HG02759 (cell line): ENCODE data around the gene MYOM1.

Experiments
- ATAC-seq: cut with Tn5 transposase; IDR thresholded peaks from one replicate; pipeline ENCODE4 v1.9.1; 2021; ENCODE audit warnings: mild to moderate bottlenecking, moderate library complexity; ENCODE audit not compliant: unreplicated experiment

The MYOM1 gene

DNA sequence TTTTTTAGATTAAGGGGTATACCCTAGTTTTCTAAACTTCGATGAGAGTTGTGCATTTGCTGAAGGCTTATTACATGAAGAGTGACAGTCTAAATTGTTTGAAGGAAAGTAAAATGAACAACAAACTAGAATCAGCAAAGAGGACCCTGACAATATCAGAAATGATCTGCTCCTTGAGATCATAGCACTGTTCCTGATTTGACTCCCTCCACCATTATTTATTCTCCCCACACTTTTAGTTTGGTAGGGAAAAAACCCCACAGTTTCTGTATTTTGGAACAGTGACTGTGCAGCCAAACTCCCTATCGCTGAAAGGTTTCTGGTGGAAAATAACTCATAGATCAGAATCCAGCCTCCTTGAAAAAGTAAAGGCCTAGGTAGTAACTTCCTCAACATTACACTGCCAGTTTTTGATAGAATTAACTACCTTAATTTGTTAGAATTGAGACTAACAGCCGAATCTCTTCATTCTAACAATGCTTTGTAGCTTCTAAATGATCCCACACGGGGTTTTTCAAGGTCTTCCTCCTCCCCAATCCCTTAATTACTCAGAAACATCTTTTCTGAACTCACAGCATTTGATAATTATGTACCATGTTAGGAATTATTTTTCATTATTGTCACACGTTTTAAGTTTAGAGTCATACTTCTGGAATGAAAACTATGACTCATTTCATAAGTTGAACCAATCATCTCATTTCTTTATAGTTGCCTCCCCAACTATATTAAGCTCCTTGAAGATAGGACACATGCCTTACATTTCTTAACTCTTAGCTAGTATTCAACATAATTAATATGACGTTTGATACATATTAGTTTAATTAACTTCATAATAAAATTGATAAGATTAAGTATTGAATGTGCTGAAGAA is 30.7 kb upstream of the MYOM1 start:
- no peak for ATAC-seq

GRCh38 chr18:3248658-3249359 is 29.0 kb upstream of the MYOM1 start:
- no peak for ATAC-seq

GRCh38 chr18:3248062-3248657 is 28.4 kb upstream of the MYOM1 start:
- ATAC-seq, result no peak

- ATAC-seq, result peak; percentile 86
These were observed 27.7 kb upstream of the MYOM1 start, which contains the start of gene MYL12A for GRCh38 chr18:3247240-3248061. Gene MYL12A, plus strand, starts transcription at chr18:3247801. Its CDS starts 5,447 bp downstream, at chr18:3253248.

DNA sequence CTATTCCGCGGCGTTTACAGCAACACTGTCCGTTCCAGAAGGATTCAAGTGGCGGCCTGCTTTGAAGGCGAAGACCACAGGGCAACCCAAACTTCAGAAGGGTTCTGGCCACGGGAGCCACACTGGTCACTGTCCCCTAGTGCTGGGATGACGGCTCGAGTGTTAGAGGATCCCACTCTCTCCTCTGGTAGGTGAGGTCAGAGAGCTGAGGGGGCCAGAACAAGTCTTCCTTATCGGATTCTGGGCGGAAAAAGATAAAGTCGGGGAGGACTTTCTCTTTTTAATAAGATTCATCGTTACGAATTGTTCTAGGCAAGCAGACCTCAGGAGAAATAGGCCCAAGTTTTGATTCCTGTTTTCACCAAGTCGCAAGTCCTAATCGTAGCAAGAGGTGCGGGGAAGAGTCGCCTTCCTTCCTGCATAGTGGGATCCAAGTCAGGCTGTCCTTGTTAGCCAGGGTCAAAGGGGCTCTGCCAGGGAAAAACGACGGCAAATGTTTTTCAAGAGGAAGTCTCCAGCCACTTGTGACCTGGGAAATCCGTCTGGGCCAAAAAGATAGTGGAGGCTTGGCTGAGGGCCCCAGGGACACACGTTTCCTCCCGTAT is 27.0 kb upstream of the MYOM1 start:
- ATAC-seq, result no peak

DNA sequence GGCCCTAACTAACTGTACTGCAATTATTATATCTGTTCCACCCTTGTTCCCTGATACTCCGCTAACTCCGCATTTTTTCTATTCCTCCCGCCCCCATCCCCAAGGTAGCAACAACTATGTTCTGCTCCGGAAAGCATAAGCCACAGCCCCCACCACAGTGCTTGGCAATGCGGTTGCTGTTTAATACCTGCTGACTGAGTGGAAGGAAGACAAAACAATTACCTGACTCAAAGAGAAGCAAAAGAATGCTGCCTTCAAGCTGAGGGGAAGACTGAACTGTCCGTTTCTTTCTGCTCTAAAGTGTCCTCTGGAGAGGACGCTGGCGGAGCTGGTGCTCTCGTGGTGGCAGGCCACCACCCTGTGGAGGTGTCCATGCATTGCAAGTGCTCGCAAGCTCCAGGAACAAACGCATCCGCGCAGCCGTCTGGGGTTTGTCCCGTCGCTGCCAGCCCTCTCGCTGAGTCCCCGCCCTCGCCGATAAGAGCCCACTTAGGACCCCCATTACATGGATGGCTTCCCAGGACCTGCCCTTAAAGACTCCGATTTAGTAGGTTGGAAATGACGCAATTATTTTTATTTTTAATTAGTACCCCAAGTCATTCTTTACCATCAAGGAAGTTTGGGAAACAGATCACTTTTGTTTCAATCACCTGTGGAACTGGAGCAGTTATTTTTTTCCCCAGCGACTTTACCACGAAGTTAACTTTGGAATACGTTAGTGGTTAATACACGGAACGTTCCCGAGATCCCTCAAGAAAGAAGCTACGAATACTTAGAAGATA is 26.3 kb upstream of the MYOM1 start:
- peak; percentile 46 for ATAC-seq

GRCh38 chr18:3245185-3245564 is 25.4 kb upstream of the MYOM1 start:
- ATAC-seq, result no peak

GRCh38 chr18:3238742-3239141 is 19.0 kb upstream of the MYOM1 start:
- ATAC-seq, result no peak

- no peak for ATAC-seq
These were observed 16.7 kb upstream of the MYOM1 start for GRCh38 chr18:3236470-3236869.

DNA sequence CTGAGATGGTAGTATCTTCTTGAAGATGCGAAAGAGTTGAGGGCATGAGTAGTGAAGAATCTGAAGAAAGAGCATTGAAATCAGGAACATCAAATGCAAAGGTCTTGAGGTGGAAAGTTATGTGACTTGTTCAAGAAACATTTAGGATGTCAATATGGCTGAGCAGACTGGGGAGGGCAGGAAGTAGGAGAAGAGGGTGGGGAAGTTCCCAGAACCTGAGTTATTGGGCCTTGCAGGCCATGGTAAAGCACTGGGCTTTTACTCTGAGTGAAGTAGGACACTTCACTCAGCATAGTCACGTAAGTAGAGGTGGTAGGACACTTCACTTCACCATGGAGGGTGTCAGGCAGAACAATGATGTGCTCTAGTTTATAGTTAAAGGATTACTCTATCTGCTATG is 16.1 kb upstream of the MYOM1 start:
- ATAC-seq, result no peak

GRCh38 chr18:3234457-3234856 is 14.7 kb upstream of the MYOM1 start:
- no peak for ATAC-seq

GRCh38 chr18:3233433-3234168 is 13.8 kb upstream of the MYOM1 start:
- no peak for ATAC-seq

DNA sequence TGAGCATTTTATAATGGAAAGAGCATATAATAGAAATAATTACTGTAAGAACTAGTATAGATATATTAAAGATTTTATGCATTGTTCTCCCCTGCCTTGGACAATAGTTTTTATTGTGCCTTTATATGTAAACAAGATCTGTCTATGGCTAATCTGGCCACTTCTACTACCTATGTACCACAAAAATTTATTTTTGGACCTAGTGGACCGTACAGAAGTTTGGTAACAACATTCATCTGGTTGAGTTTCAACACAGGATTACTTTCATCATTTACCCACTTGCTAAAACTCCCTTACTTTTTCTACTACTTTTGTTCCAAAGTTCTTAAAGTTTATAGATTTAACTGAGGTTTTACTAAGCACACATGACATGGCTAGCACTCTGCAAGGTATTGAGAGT is 13.2 kb upstream of the MYOM1 start:
- no peak for ATAC-seq

DNA sequence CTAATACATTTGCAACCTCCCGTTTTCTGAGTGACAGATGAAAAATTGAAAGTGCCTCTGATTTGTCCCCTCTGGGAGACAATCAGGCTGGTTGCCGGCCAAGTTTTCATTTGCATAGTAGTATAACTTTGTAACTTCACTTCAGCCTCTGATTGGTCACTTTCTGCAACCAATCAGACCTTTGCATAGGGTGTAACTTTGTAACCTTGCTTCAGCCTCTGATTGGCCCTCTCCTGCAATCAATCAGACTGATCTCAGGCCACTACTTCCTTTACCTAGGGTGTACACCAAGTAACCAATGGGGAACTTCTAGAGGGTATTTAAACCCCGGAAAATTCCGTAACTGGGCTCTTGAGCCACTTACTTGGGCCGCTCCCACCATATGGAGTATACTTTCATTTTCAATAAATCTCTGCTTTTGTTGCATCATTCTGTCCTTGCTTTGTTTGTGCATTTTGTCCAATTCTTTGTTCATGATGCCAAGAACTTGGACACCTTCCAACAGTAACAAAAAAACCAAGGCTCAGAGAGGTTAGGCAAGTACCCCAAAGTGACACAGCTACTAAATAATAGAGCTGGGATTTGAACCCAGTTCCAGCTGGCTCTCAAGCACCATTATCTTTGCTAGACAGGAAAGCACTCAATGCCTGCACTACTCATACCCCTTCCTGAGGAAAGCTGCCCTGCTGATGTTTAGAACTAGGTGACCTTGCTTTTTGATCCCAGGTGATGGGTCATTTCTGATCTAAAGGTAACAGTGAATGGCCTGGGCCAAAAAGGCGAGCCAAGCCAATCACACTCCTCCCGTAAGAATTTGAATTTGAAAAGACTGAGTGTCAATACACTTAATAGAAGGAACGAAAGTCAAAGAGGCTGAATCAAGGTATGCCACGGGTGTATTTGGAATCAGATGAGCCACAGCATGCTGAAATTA is 10.9 kb upstream of the MYOM1 start:
- no peak for ATAC-seq

DNA sequence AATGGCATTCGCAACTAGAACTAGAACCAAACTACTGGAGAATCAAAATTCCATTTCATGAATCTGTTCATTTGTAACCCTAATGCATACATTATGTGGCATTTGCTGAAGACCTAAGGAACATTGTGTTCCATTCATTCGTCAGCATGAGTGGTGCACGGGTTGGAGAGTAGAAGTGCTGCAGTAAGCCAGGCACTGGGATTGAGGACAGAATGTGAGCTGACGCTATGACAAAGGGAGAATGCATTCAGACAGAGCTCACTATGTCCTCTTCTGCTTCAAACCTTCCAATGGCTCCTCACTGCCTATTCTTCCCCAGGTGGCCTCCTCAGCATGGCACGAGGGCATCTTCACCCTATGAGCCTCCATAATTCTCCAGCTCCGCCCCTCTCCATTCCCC is 6.3 kb upstream of the MYOM1 start:
- no peak for ATAC-seq

DNA sequence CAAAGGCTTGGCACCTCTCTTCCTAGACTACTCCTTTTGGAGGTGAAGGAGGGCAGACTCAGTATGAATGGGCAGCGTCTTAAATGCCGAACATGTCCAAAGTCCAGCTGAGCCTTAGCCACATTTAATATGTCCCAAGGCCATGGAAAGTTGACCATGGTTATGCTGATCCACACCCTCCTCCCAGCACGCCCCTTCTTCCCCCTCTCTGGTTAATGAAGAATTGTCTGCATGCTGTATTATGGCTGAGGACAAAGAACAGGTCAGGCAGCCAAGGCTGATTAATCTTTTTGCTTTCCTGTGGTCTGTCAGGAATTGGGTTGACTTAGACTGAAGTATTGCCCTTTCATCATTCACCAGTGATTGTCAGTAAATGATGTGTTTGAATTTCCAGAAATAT is 5.8 kb upstream of the MYOM1 start:
- ATAC-seq, result no peak

- ATAC-seq, result no peak
These were observed 4.5 kb upstream of the MYOM1 start for GRCh38 chr18:3224223-3224622.

DNA sequence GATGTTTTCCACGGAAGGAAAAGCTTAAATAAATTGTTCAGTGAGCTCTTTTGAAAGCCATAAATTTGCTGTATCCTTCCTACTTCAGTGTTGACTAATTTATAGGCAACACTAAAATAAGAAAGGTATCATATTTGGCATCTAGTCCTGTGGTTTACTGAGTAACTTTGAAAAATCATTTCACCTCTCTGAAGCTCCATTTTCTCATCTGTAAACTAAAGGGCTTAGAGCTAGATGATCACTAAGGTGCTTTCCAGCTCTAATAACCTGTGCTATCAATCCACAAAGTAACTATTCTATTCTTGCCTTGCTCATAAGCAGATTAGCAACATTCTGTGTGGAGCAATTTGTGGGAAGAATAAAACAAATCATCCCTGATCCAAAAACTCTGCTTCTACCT is 3.6 kb upstream of the MYOM1 start:
- peak; percentile 69 for ATAC-seq
